SHP77 (cell line): ENCODE measurements around the gene TOX3.

ENCODE experiments used
- DNase-seq, 2 experiments: peaks; one replicate each; lab custom pipeline; 2025; lab: John Stamatoyannopoulos, UW

The TOX3 gene

GRCh38 chr16:52547004-52547833 is at the start of gene TOX3:
Gene TOX3, minus strand, starts transcription at chr16:52547143. Its CDS starts 420 bp downstream, at chr16:52546723.
- peak; percentile 46 to 59 for DNase-seq

DNA sequence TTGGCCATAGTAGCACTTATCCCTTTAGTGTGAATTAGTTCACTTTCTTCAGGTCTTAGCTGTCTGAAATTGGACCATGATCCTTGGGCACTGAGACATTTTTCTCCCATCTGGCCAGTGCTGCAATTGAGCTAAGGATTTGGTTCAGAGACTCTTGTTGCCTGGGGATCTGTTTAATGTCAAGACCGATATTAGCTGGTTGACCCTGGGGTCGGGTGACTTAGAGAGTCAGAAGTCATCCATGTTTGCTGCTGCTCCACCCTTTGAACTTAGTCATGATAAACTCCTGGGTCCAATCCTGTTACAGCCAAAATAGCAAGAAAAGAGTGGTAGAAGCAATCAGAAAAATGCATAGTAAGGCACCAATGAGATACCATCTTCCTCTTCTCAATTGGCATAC is 45.8 kb upstream of the TOX3 start:
- no peak for DNase-seq

DNA sequence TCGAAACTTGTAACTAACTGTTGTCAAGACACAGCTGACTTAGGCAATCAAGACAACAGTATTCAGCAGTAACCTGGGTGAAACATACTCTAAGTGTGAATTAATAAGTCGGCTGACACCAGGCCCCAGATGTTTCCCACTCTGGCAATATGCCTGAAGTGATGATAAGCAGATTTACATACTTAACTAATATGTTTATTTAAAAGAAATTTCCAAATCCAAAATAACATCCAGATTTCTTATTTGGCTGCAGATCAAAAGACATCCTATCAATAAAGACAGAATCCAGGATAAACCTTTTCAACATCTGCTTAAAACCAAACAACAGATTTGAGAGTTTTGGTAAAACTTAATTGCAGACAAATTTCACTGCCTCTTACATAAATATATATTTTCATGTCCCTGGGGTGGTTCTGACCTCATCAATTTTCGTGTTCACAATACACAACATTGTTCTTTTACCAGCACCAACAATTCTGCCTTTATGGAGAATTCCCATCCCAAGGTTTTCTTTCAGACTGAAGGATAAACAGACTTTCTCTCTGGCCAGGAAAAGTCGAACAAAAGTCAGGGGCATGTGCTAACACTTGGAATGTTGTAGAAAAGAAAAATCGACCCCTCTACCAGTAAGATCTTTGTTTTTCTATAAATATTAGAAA is 45.1 kb upstream of the TOX3 start:
- DNase-seq: no peak

GRCh38 chr16:52591471-52591870 is 44.5 kb upstream of the TOX3 start:
- DNase-seq: no peak

DNA sequence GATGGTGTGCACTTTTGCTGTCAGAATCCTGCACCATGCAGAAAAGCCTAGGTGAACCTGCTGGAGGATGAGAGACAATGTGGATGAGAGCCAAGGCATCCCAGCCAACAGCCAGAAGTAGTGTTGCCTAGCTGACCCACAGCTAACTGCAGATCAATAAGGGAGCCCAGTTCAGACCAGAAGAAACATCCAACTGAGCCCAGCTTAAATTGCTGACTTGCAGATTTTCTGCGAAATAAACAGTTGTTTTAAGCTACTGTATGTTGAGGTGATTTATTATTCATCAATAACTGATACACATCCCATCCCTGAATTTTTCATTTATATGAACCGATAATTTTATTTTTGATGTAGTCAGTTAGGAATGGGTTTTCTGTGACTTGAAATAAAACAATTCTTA is 39.2 kb upstream of the TOX3 start:
- no peak for DNase-seq

GRCh38 chr16:52584354-52585320 is 37.7 kb upstream of the TOX3 start:
- DNase-seq: no peak

DNA sequence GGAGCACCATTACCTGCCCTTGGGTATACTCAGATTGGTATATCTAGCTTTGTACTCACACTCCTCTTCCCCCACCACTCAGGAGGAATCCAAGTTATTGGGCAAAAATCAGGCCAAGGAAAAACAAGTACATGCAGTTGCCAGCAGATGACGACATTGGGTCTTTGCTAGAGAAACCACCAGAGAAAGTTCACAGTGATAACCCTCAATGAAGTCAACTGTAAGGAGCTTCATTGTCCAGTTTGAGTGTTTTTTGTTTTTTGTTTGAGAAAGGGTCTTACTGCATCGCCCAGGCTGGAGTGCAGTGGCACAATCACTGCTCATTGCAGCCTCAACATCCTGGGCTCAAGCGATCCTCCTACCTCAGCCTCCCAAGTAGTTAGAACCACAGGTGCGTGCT is 34.6 kb upstream of the TOX3 start:
- no peak for DNase-seq

- DNase-seq: no peak
Measured at GRCh38 chr16:52580488-52580887, 33.5 kb upstream of the TOX3 start.

DNA sequence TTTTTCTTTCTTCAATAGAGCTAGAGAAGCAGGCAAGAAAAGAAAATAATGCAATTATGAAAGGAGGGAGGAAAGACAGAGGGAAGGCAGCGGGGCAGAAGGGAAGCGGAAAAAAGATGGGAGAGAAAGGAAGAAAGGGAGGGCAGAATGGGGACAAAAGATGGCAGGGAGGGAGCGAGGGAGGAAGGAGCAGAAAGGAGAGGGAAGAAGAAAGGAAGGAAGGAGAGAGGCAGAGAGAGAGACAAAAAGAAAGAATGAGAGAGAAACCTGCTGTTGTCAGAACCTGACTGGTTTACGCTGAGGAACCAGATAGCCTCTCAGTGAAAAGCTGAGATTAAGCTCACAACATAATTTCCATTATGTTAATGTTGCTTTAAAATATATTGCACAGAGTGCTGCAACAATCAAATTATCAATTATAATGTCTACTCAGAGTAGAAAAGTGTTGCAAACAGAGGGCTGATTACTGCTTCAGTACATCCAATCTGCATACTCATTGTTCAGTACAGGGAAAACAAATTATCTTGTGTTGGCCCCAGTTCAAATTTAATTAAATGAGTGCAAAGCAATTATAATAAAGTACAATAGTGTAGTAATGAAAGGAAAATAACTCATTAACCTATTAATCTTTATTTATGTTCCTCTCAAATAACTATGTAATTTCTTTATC is 32.0 kb upstream of the TOX3 start:
- no peak for DNase-seq

- DNase-seq: peak; percentile 36 to 43
Measured at GRCh38 chr16:52578007-52578828, 31.3 kb upstream of the TOX3 start.

DNA sequence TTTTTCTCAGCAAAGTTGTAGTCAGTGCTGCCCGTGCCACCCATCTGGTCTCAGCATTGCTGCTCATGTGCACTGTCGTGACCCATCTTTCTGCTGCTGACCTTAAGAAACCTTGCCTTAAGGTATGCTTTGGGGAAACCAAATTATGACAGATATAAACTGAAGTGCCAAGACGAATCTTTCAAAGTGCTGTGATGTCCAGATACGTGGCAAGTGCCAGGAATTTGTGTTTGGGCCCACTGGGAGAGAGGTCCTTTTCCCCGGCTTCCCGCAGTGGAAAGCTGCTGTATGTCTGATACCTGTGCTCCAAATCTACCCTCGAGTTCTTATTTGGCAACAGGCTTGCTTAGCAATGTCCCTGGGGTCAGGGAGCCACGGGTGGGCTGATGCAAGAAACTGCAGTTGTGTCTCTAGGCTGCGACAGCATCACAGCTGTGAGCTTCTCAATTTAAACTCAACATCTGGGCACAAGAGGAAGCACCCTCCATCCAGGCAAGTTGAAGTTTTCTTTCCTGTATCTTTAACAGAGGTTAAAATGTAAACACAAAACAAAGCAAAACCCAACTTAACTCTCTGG is 30.3 kb upstream of the TOX3 start:
- DNase-seq: no peak

- no peak for DNase-seq
Measured at GRCh38 chr16:52573365-52574299, 26.7 kb upstream of the TOX3 start.

DNA sequence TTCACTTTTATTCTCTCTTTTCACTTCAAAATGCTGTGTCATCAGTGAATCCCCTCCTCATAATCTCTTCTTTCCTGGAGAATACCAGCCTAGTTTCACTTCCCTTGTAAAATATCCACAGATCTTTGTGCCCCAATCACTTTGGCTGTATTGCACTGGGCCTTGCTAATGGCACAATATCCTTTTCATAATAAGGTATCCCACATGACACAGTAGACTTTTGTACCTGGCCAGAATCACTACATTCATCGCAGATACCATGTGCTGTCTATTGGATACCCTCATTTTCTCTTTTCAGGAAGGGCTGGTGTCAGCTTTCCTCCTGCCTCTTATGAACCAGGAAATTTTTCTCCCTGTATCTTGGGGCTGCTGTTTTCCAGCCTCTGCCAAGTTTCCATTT is 25.7 kb upstream of the TOX3 start:
- no peak for DNase-seq

DNA sequence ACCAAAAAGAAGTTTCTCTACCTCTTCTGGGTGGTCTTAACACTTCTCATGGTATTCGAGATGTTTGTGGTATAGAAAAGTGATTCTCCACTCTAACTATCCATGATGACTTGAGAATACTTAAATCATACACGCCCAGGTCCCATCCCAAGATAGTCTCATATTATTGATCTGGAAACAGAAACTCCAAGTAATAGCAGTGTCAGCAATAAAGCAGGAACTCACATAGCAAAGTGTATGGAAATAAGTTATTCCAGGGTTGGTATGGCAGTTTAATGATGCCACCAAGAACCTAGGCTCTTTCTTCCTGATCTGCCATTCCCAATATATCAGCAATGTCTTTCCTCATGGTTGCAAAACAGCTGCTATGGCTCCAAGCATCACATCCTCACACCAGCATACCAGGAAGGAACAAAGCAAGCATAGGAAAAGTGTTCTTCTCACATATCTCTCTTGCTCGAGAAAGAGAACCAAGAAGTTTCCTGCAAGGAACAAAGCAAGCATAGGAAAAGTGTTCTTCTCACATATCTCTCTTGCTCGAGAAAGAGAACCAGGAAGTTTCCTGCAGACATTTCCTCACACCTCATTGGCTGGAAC is 23.6 kb upstream of the TOX3 start:
- DNase-seq: no peak

- no peak for DNase-seq
Measured at GRCh38 chr16:52569701-52570100, 22.8 kb upstream of the TOX3 start.

- DNase-seq: peak in 1 of 2 experiments; percentile 30
Measured at GRCh38 chr16:52568983-52569690, 22.2 kb upstream of the TOX3 start.

GRCh38 chr16:52568495-52568894 is 21.6 kb upstream of the TOX3 start:
- DNase-seq: no peak

DNA sequence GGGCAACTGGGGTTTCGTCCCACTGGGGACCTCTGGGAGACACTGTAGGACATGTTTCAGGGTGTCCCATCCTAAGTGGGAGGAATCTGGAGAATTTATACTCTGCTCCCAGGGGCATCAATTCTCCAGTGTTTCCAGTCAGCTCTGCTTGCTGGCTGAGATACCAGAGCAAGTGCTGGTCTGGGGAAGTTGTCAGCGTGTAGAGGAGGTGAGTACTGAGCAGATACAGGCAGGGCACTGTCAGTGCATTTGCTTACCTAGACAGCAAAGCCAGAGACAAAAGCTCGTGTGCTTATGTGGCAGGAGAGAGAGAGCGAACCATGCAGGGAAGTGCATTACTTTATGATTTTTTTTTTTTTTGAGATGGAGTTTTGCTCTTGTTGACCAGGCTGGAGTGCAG is 20.2 kb upstream of the TOX3 start:
- no peak for DNase-seq
